Measurements from ENCODE around the gene ALK.

DNA sequence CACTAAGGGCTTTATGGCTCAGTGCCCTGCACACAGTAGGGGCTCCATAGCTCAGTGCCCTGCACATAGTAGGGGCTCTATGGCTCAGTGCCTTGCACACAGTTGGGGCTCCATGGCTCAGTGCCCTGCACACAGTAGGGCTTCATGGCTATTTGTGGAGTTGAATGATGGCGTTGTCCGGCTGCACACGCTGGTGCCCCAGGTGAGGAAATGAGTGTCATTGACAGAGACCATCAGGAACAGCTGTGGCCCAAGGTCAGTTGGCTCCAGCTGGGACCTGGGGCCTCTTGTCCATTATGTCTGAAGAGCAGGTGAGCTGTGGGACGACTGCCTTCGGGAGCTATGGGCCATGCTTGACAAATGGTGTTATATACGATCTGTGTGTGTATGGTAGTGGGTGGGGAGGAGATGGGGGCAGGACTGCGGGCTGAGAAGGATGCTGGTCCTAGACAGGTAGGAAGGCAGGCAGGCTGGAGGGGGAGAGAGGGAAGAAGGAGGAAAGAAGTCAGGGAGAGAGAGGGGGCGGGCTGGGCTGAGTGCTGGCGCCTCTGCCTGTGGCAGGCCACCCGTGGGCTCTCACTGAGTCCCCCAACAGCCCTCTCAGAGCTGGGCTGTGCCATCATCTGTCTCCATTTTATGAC, 675.5 kb downstream of the ALK start:
- TF ChIP-seq CTCF (IDR thresholded peaks at IDR 0.05) (no peak), ZFX (IDR thresholded peaks at IDR 0.05; ENCODE audit: borderline replicate concordance) (no peak)

All from 22Rv1 (cell line).